Glutamatergic neuron (in vitro differentiated cells): Measurements from ENCODE around the gene NEK6. TPM values are rescaled to one million over a fixed set of nuclear protein-coding genes. Genes with fewer than 3 reads are reported as not detected.

Experiments used
- DNase-seq: peaks from one replicate; pipeline ENCODE4 v3.0.0; 2022
- H3K27ac Mint-ChIP-seq: one replicate; pipeline ENCODE4 v1.8.0; 2020; ENCODE audit warnings: mild to moderate bottlenecking, mixed read lengths, inconsistent platforms; ENCODE audit not compliant: unreplicated experiment
- H3K27me3 Mint-ChIP-seq: one replicate; pipeline ENCODE4 v1.8.0; 2020; ENCODE audit warnings: mild to moderate bottlenecking, moderate library complexity, mixed read lengths, inconsistent platforms; ENCODE audit not compliant: unreplicated experiment
- H3K36me3 Mint-ChIP-seq: one replicate; pipeline ENCODE4 v1.8.0; 2020; ENCODE audit warnings: mild to moderate bottlenecking, mixed read lengths, inconsistent platforms; ENCODE audit not compliant: unreplicated experiment
- H3K4me1 Mint-ChIP-seq: one replicate; pipeline ENCODE4 v1.8.0; 2020; ENCODE audit warnings: mild to moderate bottlenecking, low read depth, mixed read lengths, inconsistent platforms; ENCODE audit not compliant: unreplicated experiment
- H3K4me3 Mint-ChIP-seq: one replicate; pipeline ENCODE4 v1.8.0; 2020; ENCODE audit warnings: mild to moderate bottlenecking, mixed read lengths, inconsistent platforms; ENCODE audit not compliant: unreplicated experiment
- H3K9me3 Mint-ChIP-seq: one replicate; pipeline ENCODE4 v1.8.0; 2020; ENCODE audit warnings: mild to moderate bottlenecking, moderate library complexity, mixed read lengths, inconsistent platforms; ENCODE audit not compliant: unreplicated experiment
- CTCF ChIP-seq: fragments of 200-600 bp; sonication (generic); IDR thresholded peaks from one replicate; pipeline ENCODE4 v1.5.0; 2021; ENCODE audit not compliant: partially characterized antibody, unreplicated experiment
- total RNA-seq: library from RNA; stranded (reverse); fragmentation: NEBNext Ultra II Directional; extraction: Animal tissue kit (Norgen Biotek cat#: 25700); gene quantifications from one replicate; pipeline ENCODE4 v1.2.1, GENCODE V29; 2021; ENCODE audit not compliant: unreplicated experiment

Gene NEK6
- total RNA-seq, 1 donor from 2014 or later: 5.4 TPM

- no peak for TF ChIP-seq CTCF
- Mint-ChIP-seq H3K36me3 (no peaks in the 10 kb centered on the region), H3K27me3 (no peaks in the 10 kb centered on the region), H3K4me3 (no peak overlapping the region), H3K9me3 (peaks cover 4% of the 10 kb centered on the region), H3K4me1 (peaks cover 6% of the 10 kb centered on the region), H3K27ac (no peak overlapping the region)
- no peak for DNase-seq
These were observed 7.8 kb downstream of the NEK6 start for GRCh38 chr9:124265551-124265950.

GRCh38 chr9:124266139-124266825 lies 8.5 kb downstream of the NEK6 start:
- no peak for DNase-seq
- H3K4me3 Mint-ChIP-seq: no peak overlapping the region
- no peak overlapping the region for H3K27ac Mint-ChIP-seq
- peaks cover 9% of the 10 kb centered on the region for H3K4me1 Mint-ChIP-seq
- H3K27me3 Mint-ChIP-seq: no peaks in the 10 kb centered on the region
- TF ChIP-seq CTCF: no peak
- H3K9me3 Mint-ChIP-seq: peaks cover 2% of the 10 kb centered on the region
- H3K36me3 Mint-ChIP-seq: no peaks in the 10 kb centered on the region

GRCh38 chr9:124266826-124267201 lies 9.1 kb downstream of the NEK6 start:
- Mint-ChIP-seq H3K27me3 (no peaks in the 10 kb centered on the region), H3K4me3 (no peak overlapping the region), H3K9me3 (peaks cover 2% of the 10 kb centered on the region), H3K27ac (no peak overlapping the region), H3K36me3 (no peaks in the 10 kb centered on the region), H3K4me1 (peaks cover 9% of the 10 kb centered on the region)
- no peak for TF ChIP-seq CTCF
- DNase-seq: no peak

GRCh38 chr9:124267271-124267807 lies 9.6 kb downstream of the NEK6 start:
- Mint-ChIP-seq H3K4me1 (peaks cover 12% of the 10 kb centered on the region), H3K9me3 (peaks cover 2% of the 10 kb centered on the region), H3K4me3 (no peak overlapping the region), H3K27ac (no peak overlapping the region), H3K36me3 (no peaks in the 10 kb centered on the region), H3K27me3 (no peaks in the 10 kb centered on the region)
- no peak for TF ChIP-seq CTCF
- no peak for DNase-seq

GRCh38 chr9:124268248-124268647 lies 10.5 kb downstream of the NEK6 start:
- Mint-ChIP-seq H3K36me3 (no peaks in the 10 kb centered on the region), H3K9me3 (peaks cover 2% of the 10 kb centered on the region), H3K27ac (no peak overlapping the region), H3K27me3 (no peaks in the 10 kb centered on the region), H3K4me3 (no peak overlapping the region), H3K4me1 (peaks cover 12% of the 10 kb centered on the region)
- TF ChIP-seq CTCF: no peak
- no peak for DNase-seq
